Measurements from ENCODE around the gene KICS2. TPM values are rescaled to one million over a fixed set of nuclear protein-coding genes. Genes with fewer than 3 reads are reported as not detected.
A peak's percentile ranks its signal among the peaks of the same experiment; 100 is the strongest.
"Not testable (repeated sequence)": the region's sequence is repeated elsewhere in the genome, so short reads cannot be mapped to it uniquely, and the experiment has no call there.

Gene KICS2
- total RNA-seq, 1 donor from 2014 or later = 6.6 TPM

GRCh38 chr12:64216239-64216638, 5.9 kb downstream of the KICS2 start:
- DNase-seq (ENCODE audit: low read depth) = no peak

- no peak for DNase-seq (ENCODE audit: low read depth)
These were observed 9.9 kb downstream of the KICS2 start for GRCh38 chr12:64212119-64212746.

GRCh38 chr12:64207453-64207852, 14.6 kb downstream of the KICS2 start:
- DNase-seq (ENCODE audit: low read depth) = no peak

GRCh38 chr12:64205542-64205941, 16.6 kb downstream of the KICS2 start:
- no peak for DNase-seq (ENCODE audit: low read depth)

- DNase-seq (ENCODE audit: low read depth) = no peak
These were observed 18.3 kb downstream of the KICS2 start for GRCh38 chr12:64203775-64204174.

- no peak for DNase-seq (ENCODE audit: low read depth)
These were observed 19.1 kb downstream of the KICS2 start for GRCh38 chr12:64203036-64203435.

- not testable (repeated sequence) for DNase-seq (ENCODE audit: low read depth)
These were observed 26.3 kb downstream of the KICS2 start for GRCh38 chr12:64195841-64196240.

GRCh38 chr12:64194333-64195149, 27.6 kb downstream of the KICS2 start:
- DNase-seq (ENCODE audit: low read depth) = no peak

GRCh38 chr12:64193931-64194330, 28.2 kb downstream of the KICS2 start:
- DNase-seq (ENCODE audit: low read depth) = no peak

GRCh38 chr12:64192644-64193444, 29.3 kb downstream of the KICS2 start:
- DNase-seq (ENCODE audit: low read depth) = no peak

GRCh38 chr12:64190140-64190539, 32.0 kb downstream of the KICS2 start:
- no peak for DNase-seq (ENCODE audit: low read depth)

GRCh38 chr12:64189530-64189929, 32.6 kb downstream of the KICS2 start:
- no peak for DNase-seq (ENCODE audit: low read depth)

- DNase-seq (ENCODE audit: low read depth) = no peak
These were observed 34.3 kb downstream of the KICS2 start for GRCh38 chr12:64187794-64188193.

GRCh38 chr12:64187370-64187769, 34.7 kb downstream of the KICS2 start:
- DNase-seq (ENCODE audit: low read depth) = peak; percentile 80

- peak; percentile 27 for DNase-seq (ENCODE audit: low read depth)
These were observed 35.3 kb downstream of the KICS2 start for GRCh38 chr12:64186789-64187188.

- no peak for DNase-seq (ENCODE audit: low read depth)
These were observed 37.9 kb downstream of the KICS2 start for GRCh38 chr12:64184216-64184615.

- DNase-seq (ENCODE audit: low read depth) = peak; percentile 100
These were observed 40.4 kb downstream of the KICS2 start for GRCh38 chr12:64181430-64182291.

- DNase-seq (ENCODE audit: low read depth) = peak; percentile 74
These were observed 41.1 kb downstream of the KICS2 start for GRCh38 chr12:64180951-64181350.

- peak; percentile 39 for DNase-seq (ENCODE audit: low read depth)
These were observed 44.0 kb downstream of the KICS2 start for GRCh38 chr12:64178122-64178521.

GRCh38 chr12:64177001-64177400, 45.1 kb downstream of the KICS2 start:
- no peak for DNase-seq (ENCODE audit: low read depth)

- DNase-seq (ENCODE audit: low read depth) = no peak
These were observed 46.7 kb downstream of the KICS2 start for GRCh38 chr12:64175254-64175945.

Data from renal cortical epithelial cell (primary cell).